K562 (cell line): ENCODE measurements around the gene UNC79. TPM values are rescaled to one million over a fixed set of nuclear protein-coding genes. Genes with fewer than 3 reads are reported as not detected.

ENCODE experiments used
- ATAC-seq: fragments of 200-7000 bp; cut with Tn5 transposase; 3 replicates; pipeline ENCODE4 v1.9.1; 2020; ENCODE audit warnings: moderate library complexity
- BruUV-seq: library from RNA; stranded (reverse); fragments of 400-500 nt; replicated peaks from 2 replicates; lab custom pipeline; 2021; lab: Mats Ljungman, UMichigan
- CTCF ChIA-PET: fragments of 300-600 bp; formaldehyde crosslinking; extraction: SDS; loops from one replicate; lab custom pipeline; 2021; ENCODE audit warnings: low intra/inter-chr PET ratio; lab: Yijun Ruan, JAX
- POLR2A ChIA-PET: fragments of 300-600, 350-650 bp; sonication (Branson Sonifier 250); formaldehyde crosslinking; extraction: SDS; loops from one replicate; lab custom pipeline; 2021; ENCODE audit warnings: antibody characterized with exemption, inconsistent platforms; lab: Yijun Ruan, JAX
- DNase-seq, 4 experiments: peaks; one replicate each; pipeline versions ENCODE4 v3.0.0 to v3.0.0-alpha.2; 2011 to 2018; ENCODE audit warnings: low spot score in 3 of 4, mixed read lengths in 3 of 4; ENCODE audit errors: extremely low read depth in 1 of 4
- FAIRE-seq: peaks from 2 replicates; lab custom pipeline; 2011; peaks lifted over from hg19 to GRCh38; lab: Jason Lieb, UNC
- H2AFZ ChIP-seq: 2 replicates; pipeline ENCODE4 v1.6.0; 2011; ENCODE audit warnings: low read depth, low read length, control low read depth, inconsistent platforms
- H3K27ac ChIP-seq: fragments of 200-600 bp; 3 replicates; pipeline ENCODE4 v1.8.0; 2011; ENCODE audit warnings: low read depth, mild to moderate bottlenecking, control low read depth, inconsistent platforms, low read length, moderate library complexity, mixed read lengths; ENCODE audit errors: extremely low read depth
- H3K27me3 ChIP-seq, 2 experiments: fragments of 300-600 bp in 1 of 2; 2 replicates in 1 of 2; 3 replicates in 1 of 2; pipeline versions ENCODE4 v1.6.0 to v1.8.0; 2011; ENCODE audit warnings: inconsistent platforms in 2 of 2, low read length in 2 of 2, mild to moderate bottlenecking in 1 of 2, mixed read lengths in 1 of 2, moderate library complexity in 1 of 2; ENCODE audit not compliant: control insufficient read depth in 2 of 2, insufficient read depth in 2 of 2
- H3K36me3 ChIP-seq: fragments of 300-600 bp; 3 replicates; pipeline ENCODE4 v1.8.0; 2011; ENCODE audit warnings: mild to moderate bottlenecking, low read length, inconsistent platforms; ENCODE audit not compliant: control insufficient read depth, insufficient read depth
- H3K4me1 ChIP-seq, 2 experiments: fragments of 200-600 bp in 1 of 2; replicated peaks in 1 of 2; 2 replicates in 1 of 2; 3 replicates in 1 of 2; pipeline versions ENCODE4 v1.5.1 to v1.8.0; 2011; ENCODE audit warnings: inconsistent platforms in 2 of 2, low read length in 2 of 2, mild to moderate bottlenecking in 1 of 2, mixed read lengths in 1 of 2, moderate library complexity in 1 of 2; ENCODE audit not compliant: control insufficient read depth in 2 of 2, insufficient read depth in 2 of 2
- H3K4me2 ChIP-seq: 2 replicates; pipeline ENCODE4 v1.6.1; 2011; ENCODE audit warnings: low read length, control low read depth, inconsistent platforms, mixed read lengths; ENCODE audit not compliant: insufficient read depth
- H3K4me3 ChIP-seq: fragments of 200-600 bp; sonication (generic), shearing (Covaris generic); 2 replicates; pipeline ENCODE4 v1.5.1; 2016; ENCODE audit warnings: control low read depth, inconsistent platforms
- H3K79me2 ChIP-seq: fragments of 200-600 bp; 3 replicates; pipeline ENCODE4 v1.8.0; 2011; ENCODE audit warnings: low read length, inconsistent platforms; ENCODE audit not compliant: control insufficient read depth, insufficient read depth
- H3K9ac ChIP-seq, 2 experiments: 2 replicates each; pipeline versions ENCODE4 v1.6.0 to v1.6.1; 2011; ENCODE audit warnings: low read depth in 2 of 2, low read length in 2 of 2, control low read depth in 1 of 2, inconsistent platforms in 1 of 2, mild to moderate bottlenecking in 1 of 2, mixed read lengths in 1 of 2; ENCODE audit not compliant: insufficient read depth in 1 of 2
- H3K9me1 ChIP-seq: one replicate; pipeline ENCODE4 v1.6.0; 2011; ENCODE audit warnings: inconsistent platforms, mild to moderate bottlenecking, low read length, moderate library complexity; ENCODE audit not compliant: control insufficient read depth, insufficient read depth
- H3K9me3 ChIP-seq: replicated peaks from 2 replicates; pipeline ENCODE4 v1.5.1; 2011; ENCODE audit warnings: low read depth, low read length, inconsistent platforms; ENCODE audit not compliant: control insufficient read depth, insufficient read depth
- H4K20me1 ChIP-seq: replicated peaks from 2 replicates; pipeline ENCODE4 v1.6.1; 2011; ENCODE audit warnings: low read length, inconsistent platforms, mixed read lengths; ENCODE audit not compliant: control insufficient read depth, insufficient read depth
- BDP1 ChIP-seq: IDR thresholded peaks from 3 replicates; pipeline ENCODE4 v1.6.1; 2011; ENCODE audit not compliant: insufficient read length, insufficient read depth
- FOS ChIP-seq: IDR thresholded peaks from 3 replicates; pipeline ENCODE4 v1.6.1; 2011; ENCODE audit not compliant: insufficient read length; ENCODE audit errors: extremely low read depth
- FOXM1 ChIP-seq, 2 experiments: fragments of 450-650 bp in 1 of 2; sonication (generic) in 1 of 2; formaldehyde crosslinking in 1 of 2; IDR thresholded peaks; 2 replicates each; pipeline versions ENCODE4 v1.6.1 to v1.9.0; 2017 to 2022; ENCODE audit warnings: low read depth in 2 of 2, mild to moderate bottlenecking in 2 of 2, missing genetic modification reagents in 1 of 2, moderate library complexity in 1 of 2
- HDAC1 ChIP-seq, 2 experiments: fragments of 450-650 bp; IDR thresholded peaks; 2 replicates each; pipeline ENCODE4 v1.6.1; 2016 to 2017; ENCODE audit warnings: inconsistent platforms in 1 of 2, mild to moderate bottlenecking in 1 of 2, moderate library complexity in 1 of 2
- HSF4 ChIP-seq: fragments of 250-450 bp; sonication (Bioruptor Pico); IDR thresholded peaks from 2 replicates; pipeline ENCODE4 v2.1.2; 2022; ENCODE audit warnings: mild to moderate bottlenecking, moderate library complexity, borderline replicate concordance
- KAT7 ChIP-seq: sonication (generic); formaldehyde crosslinking; IDR thresholded peaks from 2 replicates; pipeline ENCODE4 v1.8.0; 2022; ENCODE audit warnings: missing genetic modification reagents, mild to moderate bottlenecking, borderline replicate concordance
- MTA1 ChIP-seq: fragments of 450-650 bp; IDR thresholded peaks from 2 replicates; pipeline ENCODE4 v1.6.1; 2017; ENCODE audit warnings: borderline replicate concordance
- NFXL1 ChIP-seq: fragments of 450-650 bp; formaldehyde crosslinking; IDR thresholded peaks from 2 replicates; pipeline ENCODE4 v1.4.0; 2021; ENCODE audit warnings: mild to moderate bottlenecking
- PRPF4 ChIP-seq: fragments of 200-400 bp; formaldehyde crosslinking; IDR thresholded peaks from one replicate; pipeline ENCODE4 v1.6.1; 2017; ENCODE audit warnings: low read length, low read depth, mild to moderate bottlenecking; ENCODE audit not compliant: insufficient read depth, poor library complexity, severe bottlenecking
- SAFB2 ChIP-seq: fragments of 200-400 bp; formaldehyde crosslinking; IDR thresholded peaks from 2 replicates; pipeline ENCODE4 v1.6.1; 2018; ENCODE audit warnings: borderline replicate concordance, low read length, low read depth, moderate library complexity; ENCODE audit not compliant: severe bottlenecking
- SREBF1 ChIP-seq: fragments of 150-350 bp; IDR thresholded peaks from 2 replicates; pipeline ENCODE4 v1.6.1; 2014; ENCODE audit warnings: antibody characterized with exemption, low read depth, low read length, borderline replicate concordance
- ZBTB8A ChIP-seq: fragments of 450-650 bp; IDR thresholded peaks from 2 replicates; pipeline ENCODE4 v1.6.1; 2018; ENCODE audit warnings: mild to moderate bottlenecking, moderate library complexity; ENCODE audit not compliant: partially characterized antibody
- ZKSCAN1 ChIP-seq: fragments of 150-350 bp; IDR thresholded peaks from 2 replicates; pipeline ENCODE4 v1.6.1; 2016; ENCODE audit warnings: low read depth, low read length
- ZNF212 ChIP-seq: fragments of 450-650 bp; formaldehyde crosslinking; IDR thresholded peaks from 2 replicates; pipeline ENCODE4 v1.4.0; 2020; ENCODE audit warnings: mild to moderate bottlenecking
- ZNF239 ChIP-seq: fragments of 250-450 bp; sonication (Bioruptor Pico); IDR thresholded peaks from 2 replicates; pipeline ENCODE4 v1.4.0; 2020; ENCODE audit warnings: mild to moderate bottlenecking
- ZNF274 ChIP-seq: IDR thresholded peaks from 2 replicates; pipeline ENCODE4 v1.6.1; 2011; ENCODE audit warnings: low read depth, mild to moderate bottlenecking, low read length, moderate library complexity, borderline replicate concordance
- WGBS: fragments of 100-300 bp; shearing (Covaris generic); methylation state at CpG from one replicate; pipeline ENCODE4 v1.1.6; 2016; ENCODE audit warnings: low coverage, mixed read lengths; ENCODE audit not compliant: insufficient coverage; ENCODE audit errors: missing lambda C conversion rate; 5-methylcytosine and 5-hydroxymethylcytosine counted together
- in situ Hi-C: fragments of 300-500 bp; cut with MboI; formaldehyde crosslinking; loops from 4 replicates; pipeline ENCODE4 v1.15.0; 2018; ENCODE audit warnings: inconsistent platforms, mixed read lengths
- intact Hi-C: fragments of 100-400 bp; cut with micrococcal nuclease; formaldehyde crosslinking; loops from 2 replicates; pipeline ENCODE4 v1.14.2; 2022
- polyA plus RNA-seq, 8 experiments: library from polyadenylated mRNA; depleted of rRNA in 4 of 8; stranded (reverse) in 5 of 8; unstranded in 3 of 8; fragments of >200 nt; fragmentation: Nextera tagmentation in 2 of 8; fragmentation: Illumina TruSeq in 1 of 8; extraction: Ambion mirVana in 2 of 8; extraction: Trizol in 1 of 8; gene quantifications; 2 replicates each; pipeline versions ENCODE4 v1.2.1 to v1.2.3, GENCODE V29; 2011 to 2014; ENCODE audit warnings: inconsistent platforms in 1 of 8, missing spikeins in 1 of 8
- total RNA-seq, 7 experiments: library from RNA; depleted of rRNA in 6 of 7; stranded (reverse); fragments of >200 nt in 6 of 7; fragmentation: Illumina TruSeq in 2 of 7; extraction: Trizol in 2 of 7; gene quantifications; 2 replicates each; pipeline versions ENCODE4 v1.2.1 to v1.2.3, GENCODE V29; 2011 to 2021; ENCODE audit warnings: low replicate concordance in 1 of 7
- TF ChIP-seq, protein P1 (sequence below): fragments of 250-450 bp; sonication (Bioruptor Pico); IDR thresholded peaks from 2 replicates; pipeline ENCODE4 v1.5.0; 2022; ENCODE audit warnings: mild to moderate bottlenecking
- TF ChIP-seq, protein P2 (sequence below): sonication (generic); formaldehyde crosslinking; IDR thresholded peaks from 2 replicates; pipeline ENCODE4 v1.4.0; 2020; ENCODE audit warnings: mild to moderate bottlenecking, missing genetic modification reagents

Gene UNC79
- total and polyA plus RNA-seq, 9 of the 15 experiments (the other 6 are each of a cell fraction or from before 2014, with no cell fraction given) = under 0.01 to 0.04 (median 0.01) TPM; not detected in 6

GRCh38 chr14:93533437-93533836 is 102.7 kb downstream of the UNC79 start:
- no TSS peak for BruUV-seq
- no peak for FAIRE-seq
- TF ChIP-seq ZNF274 (no peak), HSF4 (no peak), ZNF212 (CRISPR knock-in tag) (no peak), SAFB2 (no peak), MTA1 (no peak), ZNF239 (CRISPR knock-in tag) (no peak), ZKSCAN1 (no peak), ZBTB8A (no peak), PRPF4 (no peak), KAT7 (CRISPR knock-in tag) (no peak), HDAC1 (IDR thresholded peaks at IDR 0.05) (no peak), SREBF1 (no peak), BDP1 (no peak), FOS (no peak), FOXM1 (IDR thresholded peaks at IDR 0.05; ENCODE audit: low read depth) (no peak), FOXM1 (CRISPR knock-in tag; IDR thresholded peaks at IDR 0.05; ENCODE audit: low read depth) (no peak), NFXL1 (CRISPR knock-in tag) (no peak)
- TF ChIP-seq, protein P1, sequence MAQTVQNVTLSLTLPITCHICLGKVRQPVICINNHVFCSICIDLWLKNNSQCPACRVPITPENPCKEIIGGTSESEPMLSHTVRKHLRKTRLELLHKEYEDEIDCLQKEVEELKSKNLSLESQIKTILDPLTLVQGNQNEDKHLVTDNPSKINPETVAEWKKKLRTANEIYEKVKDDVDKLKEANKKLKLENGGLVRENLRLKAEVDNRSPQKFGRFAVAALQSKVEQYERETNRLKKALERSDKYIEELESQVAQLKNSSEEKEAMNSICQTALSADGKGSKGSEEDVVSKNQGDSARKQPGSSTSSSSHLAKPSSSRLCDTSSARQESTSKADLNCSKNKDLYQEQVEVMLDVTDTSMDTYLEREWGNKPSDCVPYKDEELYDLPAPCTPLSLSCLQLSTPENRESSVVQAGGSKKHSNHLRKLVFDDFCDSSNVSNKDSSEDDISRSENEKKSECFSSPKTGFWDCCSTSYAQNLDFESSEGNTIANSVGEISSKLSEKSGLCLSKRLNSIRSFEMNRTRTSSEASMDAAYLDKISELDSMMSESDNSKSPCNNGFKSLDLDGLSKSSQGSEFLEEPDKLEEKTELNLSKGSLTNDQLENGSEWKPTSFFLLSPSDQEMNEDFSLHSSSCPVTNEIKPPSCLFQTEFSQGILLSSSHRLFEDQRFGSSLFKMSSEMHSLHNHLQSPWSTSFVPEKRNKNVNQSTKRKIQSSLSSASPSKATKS (CRISPR knock-in tag) = no peak
- TF ChIP-seq, protein P2, sequence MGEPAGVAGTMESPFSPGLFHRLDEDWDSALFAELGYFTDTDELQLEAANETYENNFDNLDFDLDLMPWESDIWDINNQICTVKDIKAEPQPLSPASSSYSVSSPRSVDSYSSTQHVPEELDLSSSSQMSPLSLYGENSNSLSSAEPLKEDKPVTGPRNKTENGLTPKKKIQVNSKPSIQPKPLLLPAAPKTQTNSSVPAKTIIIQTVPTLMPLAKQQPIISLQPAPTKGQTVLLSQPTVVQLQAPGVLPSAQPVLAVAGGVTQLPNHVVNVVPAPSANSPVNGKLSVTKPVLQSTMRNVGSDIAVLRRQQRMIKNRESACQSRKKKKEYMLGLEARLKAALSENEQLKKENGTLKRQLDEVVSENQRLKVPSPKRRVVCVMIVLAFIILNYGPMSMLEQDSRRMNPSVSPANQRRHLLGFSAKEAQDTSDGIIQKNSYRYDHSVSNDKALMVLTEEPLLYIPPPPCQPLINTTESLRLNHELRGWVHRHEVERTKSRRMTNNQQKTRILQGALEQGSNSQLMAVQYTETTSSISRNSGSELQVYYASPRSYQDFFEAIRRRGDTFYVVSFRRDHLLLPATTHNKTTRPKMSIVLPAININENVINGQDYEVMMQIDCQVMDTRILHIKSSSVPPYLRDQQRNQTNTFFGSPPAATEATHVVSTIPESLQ (CRISPR knock-in tag) = no peak

More at GRCh38 chr14:93533437-93533836, 102.7 kb downstream of the UNC79 start:
- Histone ChIP-seq H3K4me3 (no peak overlapping the region), H3K9me3 (no peaks in the 10 kb centered on the region), H3K4me1 (no peaks in the 10 kb centered on the region), H3K9ac (no peak overlapping the region), H3K27ac (no peak overlapping the region), H3K79me2 (no peaks in the 10 kb centered on the region), H3K36me3 (no peaks in the 10 kb centered on the region), H4K20me1 (no peaks in the 10 kb centered on the region), H3K4me2 (no peak overlapping the region), H2AFZ (no peak overlapping the region), H3K27me3 (peaks cover 0 to 4% of the 10 kb centered on the region in 2 experiments; a peak in 1 of 5 replicates), H3K9me1 (no peaks in the 10 kb centered on the region)
- WGBS = 0% methylated on average over 2 of the region's 2 CpGs
- DNase-seq = no peak
- no peak for ATAC-seq
- ChIA-PET POLR2A (no interaction called here), CTCF (no interaction called here)
- in situ Hi-C loops (no loop called here), intact Hi-C loops (no loop called here)
